ENCODE results near the gene SHANK3.
"Not testable (repeated sequence)": the region's sequence is repeated elsewhere in the genome, so short reads cannot be mapped to it uniquely, and the experiment has no call there.

Gene SHANK3

DNA sequence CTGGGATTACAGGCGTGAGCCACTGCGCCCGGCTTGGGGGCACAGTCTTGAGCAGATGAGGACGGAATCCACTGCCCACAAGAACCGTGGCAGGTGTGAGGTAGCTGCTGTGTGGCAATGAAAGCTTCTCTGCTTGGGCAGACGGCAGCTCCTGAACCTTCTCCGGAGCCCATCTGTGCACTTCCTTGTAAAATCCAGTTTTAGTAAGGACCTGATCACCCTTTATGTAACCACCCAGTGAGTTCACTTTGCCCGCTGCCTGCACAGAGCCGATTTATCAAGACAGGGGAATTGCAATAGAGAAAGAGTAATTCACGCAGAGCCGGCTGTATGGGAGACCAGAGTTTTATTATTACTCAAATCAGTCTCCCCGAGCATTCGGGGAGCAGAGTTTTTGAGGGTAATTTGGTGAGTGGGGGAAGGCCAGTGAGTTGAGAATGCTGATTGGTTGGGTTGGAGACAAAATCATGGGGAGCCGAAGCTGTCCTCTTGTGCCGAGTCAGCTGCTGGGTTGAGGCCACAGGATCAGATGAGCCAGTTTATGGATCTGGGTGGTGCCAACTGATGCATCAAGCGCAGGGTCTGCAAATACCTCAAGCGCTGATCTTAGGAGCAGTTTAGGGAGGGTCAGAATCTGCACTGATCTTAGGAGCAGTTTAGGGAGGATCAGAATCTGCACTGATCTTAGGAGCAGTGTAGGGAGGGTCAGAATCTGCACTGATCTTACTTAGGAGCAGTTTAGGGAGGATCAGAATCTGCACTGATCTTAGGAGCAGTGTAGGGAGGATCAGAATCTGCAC lies 29.4 kb upstream of the SHANK3 start:
- in situ Hi-C loops (cut with HindIII; ENCODE audit: low sequenced_read_pairs) = not testable (repeated sequence)

GRCh38 chr22:50643821-50644101 lies 28.9 kb upstream of the SHANK3 start:
- in situ Hi-C loops (cut with HindIII; ENCODE audit: low sequenced_read_pairs) = not testable (repeated sequence)

- in situ Hi-C loops (cut with HindIII; ENCODE audit: low sequenced_read_pairs) = no loop called here
These were observed 19.4 kb upstream of the SHANK3 start for GRCh38 chr22:50653256-50653655.

- in situ Hi-C loops (cut with HindIII; ENCODE audit: low sequenced_read_pairs) = not testable (repeated sequence)
These were observed 18.0 kb upstream of the SHANK3 start for GRCh38 chr22:50654664-50655063.

DNA sequence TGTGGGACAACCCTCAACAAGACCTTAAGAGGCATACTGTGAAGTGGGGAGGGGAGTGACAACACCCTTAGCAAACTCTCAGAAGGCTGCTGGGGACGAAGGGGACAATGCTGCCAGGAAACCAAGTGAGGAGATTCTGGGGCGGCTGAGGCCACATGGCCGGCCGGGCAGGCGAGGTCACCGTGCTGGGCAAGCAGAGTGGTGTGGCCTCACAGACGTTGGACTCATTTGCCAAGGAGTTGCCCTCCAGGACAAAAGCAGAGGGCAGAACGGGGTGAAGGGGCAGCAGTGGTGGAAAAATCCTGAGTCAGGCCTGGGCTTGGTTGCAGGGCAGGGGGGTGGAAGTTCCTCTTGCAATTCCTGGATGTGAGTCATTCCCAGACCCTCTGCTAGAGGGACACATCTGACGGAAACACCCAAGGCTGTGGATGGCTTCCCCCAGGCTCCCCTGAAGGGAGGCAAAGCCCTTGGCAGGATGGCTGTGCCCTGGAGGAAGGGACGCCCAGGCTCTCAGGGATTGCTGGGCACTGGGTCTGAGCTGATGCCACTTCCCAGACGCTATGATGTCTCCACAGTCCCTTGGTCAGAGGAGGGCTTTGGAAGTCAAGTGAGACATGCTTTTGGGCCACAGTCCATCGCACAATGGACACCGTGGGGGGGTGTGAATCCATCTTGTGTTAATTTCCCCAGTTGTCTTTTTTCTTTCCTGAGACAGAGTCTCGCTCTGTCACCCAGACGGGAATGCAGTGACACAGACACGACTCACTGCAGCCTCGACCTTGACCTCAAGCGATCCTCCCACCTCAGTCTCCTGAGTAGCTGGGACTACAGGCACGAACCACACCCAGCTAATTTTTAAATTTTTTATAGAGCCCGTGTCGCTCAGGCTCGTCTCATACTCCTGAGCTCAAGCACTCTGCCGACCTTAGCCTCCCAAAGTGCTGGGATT lies 16.2 kb upstream of the SHANK3 start:
- in situ Hi-C loops (cut with HindIII; ENCODE audit: low sequenced_read_pairs) = no loop called here

DNA sequence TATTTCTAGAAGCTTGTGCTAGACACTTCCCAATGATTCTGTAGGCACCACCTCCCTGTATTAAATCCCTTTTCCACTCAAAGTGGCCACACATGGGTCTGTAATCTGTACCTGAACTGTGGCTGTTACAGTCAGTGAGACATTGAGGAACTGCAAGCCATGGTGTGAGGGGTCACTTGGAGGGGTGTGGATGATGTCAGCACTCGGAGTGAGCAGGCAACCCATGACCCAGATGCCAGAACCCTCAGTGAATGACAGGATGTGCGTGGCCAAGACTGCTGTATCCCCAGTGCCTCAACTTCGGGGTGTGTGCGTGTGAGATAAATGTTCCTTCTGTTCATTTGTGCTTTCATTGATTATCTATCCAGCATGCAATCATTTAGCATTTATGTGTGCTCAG lies 14.7 kb upstream of the SHANK3 start:
- in situ Hi-C loops (cut with HindIII; ENCODE audit: low sequenced_read_pairs) = no loop called here

- in situ Hi-C loops (cut with HindIII; ENCODE audit: low sequenced_read_pairs) = not testable (repeated sequence)
These were observed 12.9 kb upstream of the SHANK3 start for GRCh38 chr22:50659711-50660110.

DNA sequence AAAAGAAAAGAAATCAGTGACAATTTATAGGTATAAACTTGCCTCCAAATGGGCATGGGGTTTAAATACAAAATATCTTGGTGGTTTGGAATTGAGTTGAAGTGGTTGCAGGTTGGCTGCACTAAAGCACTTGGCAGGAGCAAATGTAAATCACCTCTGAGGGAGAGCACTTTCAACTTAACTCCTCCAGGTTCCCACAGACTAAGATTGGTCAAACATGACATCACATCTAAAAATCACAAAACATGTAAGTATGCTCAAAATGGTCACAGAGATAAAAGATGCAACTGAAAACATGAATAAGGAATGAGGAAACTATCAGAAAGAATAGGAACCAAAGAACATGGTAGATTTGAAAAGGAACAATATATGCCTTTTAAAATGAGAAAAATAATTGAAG lies 12.3 kb upstream of the SHANK3 start:
- in situ Hi-C loops (cut with HindIII; ENCODE audit: low sequenced_read_pairs) = no loop called here

DNA sequence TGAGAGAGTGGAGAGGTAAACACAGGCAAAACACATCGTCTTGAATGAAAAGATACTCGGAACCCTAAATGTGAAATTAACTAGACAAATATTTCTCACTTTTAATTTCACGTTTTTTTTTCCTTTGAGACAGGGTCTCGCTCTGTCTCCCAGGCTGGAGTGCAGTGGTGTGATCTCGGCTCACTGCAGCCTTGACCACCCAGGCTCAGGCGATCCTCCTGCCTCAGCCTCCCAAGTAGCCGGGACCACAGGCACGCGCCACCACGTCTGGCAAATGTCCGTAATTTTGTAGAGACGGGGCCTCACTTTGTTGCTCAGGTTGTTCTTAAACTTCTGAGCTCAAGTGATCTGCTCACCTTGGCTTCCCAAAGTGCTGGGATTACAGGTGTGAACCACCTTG lies 7.4 kb upstream of the SHANK3 start:
- in situ Hi-C loops (cut with HindIII; ENCODE audit: low sequenced_read_pairs) = loop anchor here (5.0 kb wide), 1 partner anchor 33 kb away; no protein-coding TSS in a partner anchor

GRCh38 chr22:50665738-50666137 lies 6.9 kb upstream of the SHANK3 start:
- in situ Hi-C loops (cut with HindIII; ENCODE audit: low sequenced_read_pairs) = loop anchor here (5.0 kb wide), 1 partner anchor 33 kb away; no protein-coding TSS in a partner anchor

- in situ Hi-C loops (cut with HindIII; ENCODE audit: low sequenced_read_pairs) = no loop called here
These were observed 2.1 kb upstream of the SHANK3 start for GRCh38 chr22:50670513-50670912.

GRCh38 chr22:50670914-50671538 lies 1.6 kb upstream of the SHANK3 start:
- in situ Hi-C loops (cut with HindIII; ENCODE audit: low sequenced_read_pairs) = no loop called here

DNA sequence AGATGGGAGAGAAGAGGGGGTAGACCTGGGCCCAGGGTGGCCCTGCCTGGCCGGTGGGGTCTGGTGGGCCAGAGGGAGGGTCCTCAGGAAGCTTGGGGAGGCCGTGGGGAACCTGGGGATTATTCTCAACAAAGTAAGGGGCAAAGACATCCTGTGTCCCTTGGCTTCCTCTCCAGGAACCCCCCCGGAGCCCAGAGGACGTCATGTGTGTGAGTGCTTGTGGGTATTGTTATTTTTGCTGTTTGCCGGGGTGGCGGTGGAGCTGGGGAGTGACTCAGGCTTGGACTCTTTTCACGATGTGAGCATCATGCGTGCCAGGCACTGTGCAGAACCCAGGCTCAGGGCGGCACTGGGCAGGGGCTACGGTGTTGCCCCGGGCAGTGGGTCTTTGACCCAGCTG lies 982 bp upstream of the SHANK3 start:
- in situ Hi-C loops (cut with HindIII; ENCODE audit: low sequenced_read_pairs) = no loop called here

GRCh38 chr22:50672041-50672440 lies 582 bp upstream of the SHANK3 start:
- in situ Hi-C loops (cut with HindIII; ENCODE audit: low sequenced_read_pairs) = no loop called here

GRCh38 chr22:50673231-50674129 lies 857 bp downstream of the SHANK3 start:
- in situ Hi-C loops (cut with HindIII; ENCODE audit: low sequenced_read_pairs) = no loop called here

DNA sequence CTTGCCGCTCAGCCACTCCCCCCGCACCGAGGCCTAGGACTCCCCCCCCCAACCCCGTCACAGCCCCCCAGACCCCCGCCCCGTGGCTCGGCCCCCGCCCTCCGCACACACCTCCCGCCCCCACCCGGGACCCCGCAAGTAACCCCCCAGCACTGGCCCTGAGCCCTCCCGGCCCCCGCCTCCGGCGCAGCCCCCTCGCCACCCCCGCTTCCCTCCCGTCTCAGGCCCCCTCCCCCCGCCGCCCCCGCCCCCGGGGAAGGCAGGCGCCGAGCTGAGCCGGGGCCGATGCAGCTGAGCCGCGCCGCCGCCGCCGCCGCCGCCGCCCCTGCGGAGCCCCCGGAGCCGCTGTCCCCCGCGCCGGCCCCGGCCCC lies 1.5 kb downstream of the SHANK3 start:
- in situ Hi-C loops (cut with HindIII; ENCODE audit: low sequenced_read_pairs) = no loop called here

- in situ Hi-C loops (cut with HindIII; ENCODE audit: low sequenced_read_pairs) = no loop called here
These were observed 2.3 kb downstream of the SHANK3 start for GRCh38 chr22:50674606-50675552.

DNA sequence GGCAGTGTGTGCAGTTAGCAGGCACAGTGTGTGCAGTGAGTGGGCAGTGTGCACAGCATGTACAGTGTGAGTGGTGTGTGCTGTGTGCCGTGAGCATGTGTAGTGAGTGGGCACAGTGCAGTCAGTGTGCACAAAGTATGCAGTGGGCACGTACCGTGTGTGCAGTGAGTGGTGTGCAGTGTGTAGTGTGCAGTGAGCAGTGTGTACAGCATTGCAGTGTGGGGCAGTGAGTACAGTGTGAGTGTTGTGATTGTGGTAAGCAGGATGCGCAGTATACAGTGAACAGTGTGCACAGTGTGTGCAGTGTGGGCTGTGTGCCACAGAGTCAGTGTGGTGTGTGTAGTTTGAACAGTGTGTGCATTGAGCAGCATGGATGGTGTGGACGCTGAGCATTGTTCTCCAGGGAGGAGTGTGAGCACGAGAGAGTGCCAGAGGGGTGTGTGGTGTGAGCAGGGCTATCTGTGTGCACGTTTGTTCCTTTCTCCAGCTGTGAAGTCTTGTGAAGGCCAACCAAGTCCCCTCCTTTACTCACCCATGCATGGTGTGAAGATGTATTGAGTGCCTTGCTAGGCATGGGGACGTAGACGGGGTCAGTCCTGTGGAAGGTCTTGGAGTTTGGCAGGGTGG lies 3.0 kb downstream of the SHANK3 start:
- in situ Hi-C loops (cut with HindIII; ENCODE audit: low sequenced_read_pairs) = no loop called here

GRCh38 chr22:50676180-50676636 lies 3.6 kb downstream of the SHANK3 start:
- in situ Hi-C loops (cut with HindIII; ENCODE audit: low sequenced_read_pairs) = no loop called here
